CD4-positive, alpha-beta memory T cell (primary cell): Measurements from ENCODE around the gene CHST9. TPM values are rescaled to one million over a fixed set of nuclear protein-coding genes. Genes with fewer than 3 reads are reported as not detected.
A peak's percentile ranks its signal among the peaks of the same experiment; 100 is the strongest.

ENCODE experiments used
- CTCF ChIA-PET: fragments of 350-600 bp; sonication (Branson Sonifier 250); formaldehyde crosslinking; loops from one replicate; lab custom pipeline; 2021; ENCODE audit warnings: inconsistent platforms; ENCODE audit not compliant: partially characterized antibody; lab: Charles Lee
- POLR2A ChIA-PET: fragments of 350-600 bp; sonication (Branson Sonifier 250); formaldehyde crosslinking; loops from one replicate; lab custom pipeline; 2021; ENCODE audit not compliant: partially characterized antibody; lab: Charles Lee
- DNase-seq, 5 donors: peaks; one replicate each; pipeline versions ENCODE4 v3.0.0 to v3.0.0-alpha.2; 2020 to 2022; ENCODE audit warnings: mixed read lengths in 1 of 5
- H3K27ac ChIP-seq: one replicate; pipeline ENCODE4 v1.7.0; 2013; ENCODE audit warnings: low read depth, low read length
- H3K27me3 ChIP-seq: 2 replicates; pipeline ENCODE4 v1.7.0; 2013; ENCODE audit warnings: mild to moderate bottlenecking, low read length, moderate library complexity; ENCODE audit not compliant: insufficient read depth
- H3K36me3 ChIP-seq: 2 replicates; pipeline ENCODE4 v1.7.0; 2013; ENCODE audit warnings: mild to moderate bottlenecking, low read length, moderate library complexity; ENCODE audit not compliant: insufficient read depth
- H3K4me1 ChIP-seq: 2 replicates; pipeline ENCODE4 v1.7.0; 2013; ENCODE audit warnings: mild to moderate bottlenecking, low read length, moderate library complexity; ENCODE audit not compliant: insufficient read depth
- H3K4me3 ChIP-seq, 2 donors: one replicate each; pipeline ENCODE4 v1.7.0; 2013; ENCODE audit warnings: low read length in 2 of 2, mild to moderate bottlenecking in 1 of 2
- H3K9me3 ChIP-seq, 2 donors: one replicate each; pipeline ENCODE4 v1.7.0; 2013; ENCODE audit warnings: low read length in 2 of 2, control low read depth in 1 of 2; ENCODE audit not compliant: control insufficient read depth in 1 of 2
- H3K27ac Mint-ChIP-seq, 7 donors: one replicate each; pipeline ENCODE4 v1.8.0; 2020 to 2021; ENCODE audit warnings: mixed read lengths in 7 of 7, mild to moderate bottlenecking in 6 of 7, inconsistent platforms in 3 of 7, moderate library complexity in 3 of 7
- H3K27me3 Mint-ChIP-seq, 2 donors: one replicate each; pipeline ENCODE4 v1.8.0; 2020 to 2021; ENCODE audit warnings: mixed read lengths in 2 of 2
- H3K36me3 Mint-ChIP-seq, 2 donors: one replicate each; pipeline ENCODE4 v1.8.0; 2020 to 2021; ENCODE audit warnings: mixed read lengths in 2 of 2, inconsistent platforms in 1 of 2, mild to moderate bottlenecking in 1 of 2
- H3K4me1 Mint-ChIP-seq, 4 donors: one replicate each; pipeline ENCODE4 v1.8.0; 2020 to 2021; ENCODE audit warnings: mixed read lengths in 4 of 4, mild to moderate bottlenecking in 1 of 4
- H3K4me3 Mint-ChIP-seq, 8 donors: one replicate each; pipeline ENCODE4 v1.8.0; 2020 to 2021; ENCODE audit warnings: mixed read lengths in 8 of 8, mild to moderate bottlenecking in 7 of 8, moderate library complexity in 6 of 8, inconsistent platforms in 3 of 8
- H3K9me3 Mint-ChIP-seq, 8 donors: one replicate each; pipeline ENCODE4 v1.8.0; 2020 to 2021; ENCODE audit warnings: mixed read lengths in 8 of 8, mild to moderate bottlenecking in 5 of 8, inconsistent platforms in 3 of 8, moderate library complexity in 1 of 8
- intact Hi-C: fragments of 100-400 bp; cut with micrococcal nuclease; formaldehyde crosslinking; loops from one replicate; pipeline ENCODE4 v1.15.1; 2023
- polyA plus RNA-seq, 2 donors: library from polyadenylated mRNA; unstranded; fragments of 300-500 nt; fragmentation: Illumina TruSeq; gene quantifications; one replicate each; pipeline ENCODE4 v1.2.3, GENCODE V29; 2021
- total RNA-seq, 2 experiments: library from RNA; stranded (reverse); gene quantifications; one replicate each; pipeline ENCODE4 v1.2.3, GENCODE V29; 2021

Gene CHST9
- total and polyA plus RNA-seq, 4 experiments from 2014 or later: not detected

DNA sequence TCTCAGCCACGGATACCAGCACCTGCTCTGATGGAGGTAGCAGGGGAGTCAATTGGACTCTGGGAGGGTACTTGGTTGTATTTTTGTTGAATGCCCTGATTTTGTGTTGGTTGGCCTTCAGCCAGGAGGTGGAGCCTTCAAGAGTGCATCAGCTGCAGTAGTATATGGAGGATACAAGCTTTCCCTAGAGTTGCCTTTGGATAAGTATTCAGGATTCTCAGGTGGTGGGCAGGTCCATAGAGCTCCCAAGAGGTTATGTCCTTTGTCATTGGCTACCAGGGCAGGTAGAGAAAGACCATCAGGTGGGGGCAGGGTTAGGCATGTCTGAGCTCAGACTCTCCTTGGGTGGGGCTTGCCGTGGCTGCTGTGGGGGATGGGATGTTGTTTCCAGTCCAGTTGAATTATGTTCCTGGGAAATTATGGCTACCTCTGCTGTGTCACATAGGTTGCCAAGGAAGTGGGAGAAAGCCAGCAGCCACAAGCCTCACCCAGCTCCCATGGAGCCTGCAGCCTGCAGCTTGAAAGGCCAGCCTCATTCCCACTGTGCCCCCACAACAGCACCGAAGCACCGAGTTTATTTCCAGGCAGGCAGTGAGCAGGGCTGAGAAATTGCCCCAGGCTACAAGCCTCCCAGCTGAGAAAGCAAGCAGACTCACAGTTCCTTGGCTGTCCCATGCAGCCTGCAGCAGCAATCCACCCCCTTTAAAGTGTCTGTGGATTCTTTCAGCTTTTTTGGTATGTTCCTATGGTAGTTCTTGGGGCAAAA, 38.6 kb upstream of the CHST9 start:
- H3K4me1 ChIP-seq: no peaks in the 10 kb centered on the region
- H3K27me3 ChIP-seq: no peaks in the 10 kb centered on the region
- intact Hi-C loops: no loop called here
- POLR2A ChIA-PET: no interaction called here
- Mint-ChIP-seq H3K27ac (no peak overlapping the region), H3K27me3 (no peaks in the 10 kb centered on the region), H3K4me1 (no peaks in the 10 kb centered on the region), H3K36me3 (no peaks in the 10 kb centered on the region), H3K9me3 (peaks cover 2 to 30% (median 12%) of the 10 kb centered on the region in 8 donors), H3K4me3 (no peak overlapping the region)
- H3K9me3 ChIP-seq: no peaks in the 10 kb centered on the region
- H3K27ac ChIP-seq: no peak overlapping the region
- no peak for DNase-seq
- CTCF ChIA-PET: no interaction called here
- H3K36me3 ChIP-seq: no peaks in the 10 kb centered on the region
- no peak overlapping the region for H3K4me3 ChIP-seq

DNA sequence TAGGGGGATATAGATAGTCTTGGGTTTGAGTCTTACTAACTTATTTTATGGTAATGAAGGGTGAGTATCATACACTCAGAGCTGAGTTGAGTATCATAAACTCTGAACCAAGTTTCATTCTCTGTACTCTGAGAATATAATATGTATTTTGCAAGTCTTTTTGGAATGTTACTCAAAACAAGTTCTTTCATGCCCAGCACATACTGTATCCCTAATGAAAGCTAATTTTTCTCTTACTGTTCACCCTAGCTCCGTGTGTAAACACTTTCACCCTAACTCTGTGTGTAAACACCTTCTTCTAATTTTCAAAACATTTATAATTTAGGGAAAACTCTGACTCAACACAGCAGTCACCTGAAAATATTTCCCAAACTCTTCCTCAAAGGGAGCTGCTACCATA, 29.7 kb upstream of the CHST9 start:
- no peaks in the 10 kb centered on the region for H3K27me3 Mint-ChIP-seq

DNA sequence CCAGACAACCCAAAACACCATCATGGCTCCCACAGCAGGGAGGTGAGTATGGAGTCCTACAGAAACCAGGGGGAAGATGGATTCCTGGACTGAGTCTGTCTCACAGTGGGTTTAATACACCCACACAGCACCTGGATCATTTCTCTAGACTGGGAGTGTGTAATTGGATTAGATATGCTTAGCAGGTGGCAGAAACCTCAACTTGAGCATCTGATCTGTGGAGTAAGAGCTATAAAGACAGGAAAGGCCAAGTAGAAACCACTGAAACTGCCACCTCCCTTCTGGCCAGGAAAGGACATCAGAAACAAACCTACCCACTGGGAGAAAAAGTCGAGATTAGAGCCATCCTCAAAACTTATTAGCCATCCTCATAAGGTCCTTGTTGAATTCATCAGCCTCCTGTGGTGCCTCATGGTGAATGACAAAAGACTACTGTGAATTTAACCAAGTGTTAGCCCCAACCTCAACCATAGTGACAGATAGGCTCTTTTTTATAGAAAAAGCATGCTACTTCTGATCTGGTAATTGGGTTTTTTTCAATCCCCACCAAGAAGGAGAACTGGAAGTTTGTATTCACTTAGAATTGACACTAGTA, 28.1 kb upstream of the CHST9 start:
- H3K9me3 Mint-ChIP-seq: peaks cover 5 to 40% (median 19%) of the 10 kb centered on the region in 8 donors
- H3K4me1 Mint-ChIP-seq: no peaks in the 10 kb centered on the region
- H3K27me3 Mint-ChIP-seq: no peaks in the 10 kb centered on the region
- Histone ChIP-seq H3K27ac (no peak overlapping the region), H3K27me3 (no peaks in the 10 kb centered on the region), H3K36me3 (no peaks in the 10 kb centered on the region), H3K9me3 (no peaks in the 10 kb centered on the region), H3K4me3 (no peak overlapping the region), H3K4me1 (no peaks in the 10 kb centered on the region)
- no peaks in the 10 kb centered on the region for H3K36me3 Mint-ChIP-seq
- H3K27ac Mint-ChIP-seq: no peak overlapping the region
- ChIA-PET CTCF (no interaction called here), POLR2A (no interaction called here)
- DNase-seq: no peak
- intact Hi-C loops: no loop called here
- no peak overlapping the region for H3K4me3 Mint-ChIP-seq

More for the DNA sequence above, 29.7 kb upstream of the CHST9 start:
- H3K27ac Mint-ChIP-seq: no peak overlapping the region
- H3K36me3 ChIP-seq: no peaks in the 10 kb centered on the region
- no peak overlapping the region for H3K27ac ChIP-seq
- POLR2A ChIA-PET: no interaction called here
- no peaks in the 10 kb centered on the region for H3K27me3 ChIP-seq
- CTCF ChIA-PET: no interaction called here
- no peak overlapping the region for H3K4me3 Mint-ChIP-seq
- no peak overlapping the region for H3K4me3 ChIP-seq
- peaks cover 5 to 42% (median 21%) of the 10 kb centered on the region in 8 donors for H3K9me3 Mint-ChIP-seq
- H3K4me1 Mint-ChIP-seq: no peaks in the 10 kb centered on the region
- intact Hi-C loops: no loop called here
- H3K4me1 ChIP-seq: no peaks in the 10 kb centered on the region
- no peak for DNase-seq
- no peaks in the 10 kb centered on the region for H3K36me3 Mint-ChIP-seq
- no peaks in the 10 kb centered on the region for H3K9me3 ChIP-seq

DNA sequence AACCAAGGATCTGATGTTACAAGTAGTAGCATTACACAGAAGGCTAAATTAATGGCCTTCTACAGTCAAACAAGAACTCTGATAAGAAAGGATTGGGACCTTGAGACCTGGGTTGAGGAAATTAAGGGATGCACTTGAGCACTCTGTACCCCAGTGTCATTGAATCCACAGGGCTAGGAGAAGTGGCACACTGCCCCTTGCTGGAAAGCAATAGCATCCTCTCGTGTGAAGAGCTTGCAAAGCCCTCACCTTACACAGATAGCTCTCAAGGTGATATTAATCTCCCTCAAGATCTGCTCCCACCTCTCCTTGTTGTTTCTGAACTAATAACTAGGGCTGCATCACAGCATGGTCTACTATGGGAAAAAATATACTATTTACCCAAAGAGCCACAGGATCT, 26.5 kb upstream of the CHST9 start:
- H3K27me3 ChIP-seq: no peaks in the 10 kb centered on the region
- Mint-ChIP-seq H3K4me1 (no peaks in the 10 kb centered on the region), H3K9me3 (peaks cover 2 to 34% (median 16%) of the 10 kb centered on the region in 8 donors), H3K4me3 (no peak overlapping the region), H3K27me3 (no peaks in the 10 kb centered on the region), H3K36me3 (no peaks in the 10 kb centered on the region), H3K27ac (no peak overlapping the region)
- no peaks in the 10 kb centered on the region for H3K4me1 ChIP-seq
- H3K27ac ChIP-seq: no peak overlapping the region
- no peak for DNase-seq
- H3K4me3 ChIP-seq: no peak overlapping the region
- intact Hi-C loops: no loop called here
- H3K9me3 ChIP-seq: no peaks in the 10 kb centered on the region
- CTCF ChIA-PET: no interaction called here
- POLR2A ChIA-PET: no interaction called here
- H3K36me3 ChIP-seq: no peaks in the 10 kb centered on the region

DNA sequence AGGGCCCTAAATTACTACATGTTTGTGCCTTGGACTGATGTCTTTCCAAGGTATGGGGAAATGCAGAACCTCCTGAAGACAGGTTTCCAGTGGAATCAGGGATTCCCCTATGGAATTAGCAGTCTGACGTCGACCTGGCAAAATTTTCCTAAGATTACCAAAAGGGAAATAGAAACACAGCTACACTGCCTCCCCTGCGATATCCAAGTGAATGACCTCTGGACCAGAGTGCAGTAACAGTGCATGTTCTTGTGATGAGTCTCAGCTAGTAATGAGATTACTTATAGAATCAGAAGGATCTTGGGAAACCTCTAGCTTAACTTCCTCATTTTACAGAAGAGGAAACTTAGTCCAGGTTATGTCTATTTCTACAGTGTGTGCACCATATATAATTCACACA, 21.3 kb upstream of the CHST9 start:
- Histone ChIP-seq H3K4me3 (no peak overlapping the region), H3K27me3 (no peaks in the 10 kb centered on the region), H3K4me1 (no peaks in the 10 kb centered on the region), H3K9me3 (no peaks in the 10 kb centered on the region), H3K27ac (no peak overlapping the region), H3K36me3 (no peaks in the 10 kb centered on the region)
- H3K4me1 Mint-ChIP-seq: no peaks in the 10 kb centered on the region
- no peak overlapping the region for H3K27ac Mint-ChIP-seq
- DNase-seq: no peak
- intact Hi-C loops: no loop called here
- peaks cover 0 to 18% (median 6%) of the 10 kb centered on the region in 8 donors for H3K9me3 Mint-ChIP-seq
- no peaks in the 10 kb centered on the region for H3K36me3 Mint-ChIP-seq
- no peak overlapping the region for H3K4me3 Mint-ChIP-seq
- CTCF ChIA-PET: no interaction called here
- H3K27me3 Mint-ChIP-seq: no peaks in the 10 kb centered on the region
- POLR2A ChIA-PET: no interaction called here

DNA sequence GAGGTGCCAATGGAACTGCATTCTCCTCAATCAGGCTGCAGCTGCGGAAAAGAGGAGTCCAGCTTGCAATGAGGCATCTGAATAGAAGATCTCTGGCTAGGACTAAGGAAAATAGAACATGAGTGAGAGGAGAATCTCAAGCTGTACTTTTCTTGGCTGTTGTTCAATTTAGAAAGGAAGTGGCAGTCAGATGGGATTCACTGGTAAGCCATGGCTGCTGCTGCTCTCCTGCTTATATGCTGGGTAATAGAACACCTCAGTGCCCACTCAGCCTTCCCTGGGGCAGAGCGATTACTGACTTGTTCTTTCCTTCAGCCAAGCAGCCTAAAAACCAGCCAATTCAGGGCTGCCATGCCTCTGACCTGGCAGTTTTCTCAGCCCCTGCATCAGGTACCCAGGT, 17.6 kb upstream of the CHST9 start:
- H3K36me3 ChIP-seq: no peaks in the 10 kb centered on the region
- no peaks in the 10 kb centered on the region for H3K27me3 ChIP-seq
- Mint-ChIP-seq H3K27ac (no peak overlapping the region), H3K9me3 (peaks cover 0 to 10% (median under 1%) of the 10 kb centered on the region in 8 donors), H3K4me3 (no peak overlapping the region), H3K4me1 (no peaks in the 10 kb centered on the region), H3K36me3 (no peaks in the 10 kb centered on the region), H3K27me3 (no peaks in the 10 kb centered on the region)
- intact Hi-C loops: no loop called here
- no peaks in the 10 kb centered on the region for H3K4me1 ChIP-seq
- ChIA-PET CTCF (no interaction called here), POLR2A (no interaction called here)
- H3K4me3 ChIP-seq: no peak overlapping the region
- no peak for DNase-seq
- H3K27ac ChIP-seq: no peak overlapping the region
- no peaks in the 10 kb centered on the region for H3K9me3 ChIP-seq

DNA sequence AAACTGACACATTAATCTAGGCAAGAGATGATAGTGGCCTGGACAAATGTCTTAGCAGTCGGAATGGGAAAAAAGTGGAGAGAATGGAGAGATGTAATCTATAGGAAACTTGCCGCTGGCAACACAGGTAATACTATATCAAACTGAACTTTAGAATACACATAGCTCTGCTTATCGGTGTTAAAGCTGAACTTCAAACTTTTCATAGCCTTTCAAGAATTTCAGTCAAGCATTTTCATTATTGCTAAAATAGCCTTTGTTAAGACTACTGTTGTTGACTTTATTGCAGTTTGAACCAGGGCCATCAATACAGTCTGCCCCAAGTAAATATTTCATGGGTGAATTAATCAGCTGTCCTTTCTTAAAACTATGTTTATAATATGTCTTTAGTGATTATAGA, 12.9 kb upstream of the CHST9 start:
- intact Hi-C loops: no loop called here
- no peaks in the 10 kb centered on the region for H3K4me1 ChIP-seq
- no peak for DNase-seq
- Mint-ChIP-seq H3K4me1 (no peaks in the 10 kb centered on the region), H3K27ac (peak overlapping the region in 1 of 7 donors; percentile 39), H3K36me3 (no peaks in the 10 kb centered on the region), H3K9me3 (peaks cover 0 to 12% (median 7%) of the 10 kb centered on the region in 8 donors), H3K27me3 (no peaks in the 10 kb centered on the region), H3K4me3 (no peak overlapping the region)
- H3K4me3 ChIP-seq: no peak overlapping the region
- no peaks in the 10 kb centered on the region for H3K9me3 ChIP-seq
- H3K36me3 ChIP-seq: no peaks in the 10 kb centered on the region
- H3K27me3 ChIP-seq: no peaks in the 10 kb centered on the region
- POLR2A ChIA-PET: no interaction called here
- CTCF ChIA-PET: no interaction called here
- H3K27ac ChIP-seq: no peak overlapping the region
